HG03280 (cell line): ENCODE measurements around the gene KLF2.
A peak's percentile ranks its signal among the peaks of the same experiment; 100 is the strongest.
"Not testable (repeated sequence)": the region's sequence is repeated elsewhere in the genome, so short reads cannot be mapped to it uniquely, and the experiment has no call there.

Experiments used
- ATAC-seq: cut with Tn5 transposase; IDR thresholded peaks from one replicate; pipeline ENCODE4 v1.9.1; 2021; ENCODE audit warnings: mild to moderate bottlenecking, moderate library complexity; ENCODE audit not compliant: unreplicated experiment

Gene KLF2

GRCh38 chr19:16336571-16336970 lies 11.9 kb downstream of the KLF2 start:
- no peak for ATAC-seq

GRCh38 chr19:16337809-16338469 lies 13.3 kb downstream of the KLF2 start:
- ATAC-seq = no peak

GRCh38 chr19:16338470-16339360 lies 14.1 kb downstream of the KLF2 start:
- ATAC-seq = no peak

GRCh38 chr19:16339361-16339725 lies 14.7 kb downstream of the KLF2 start:
- no peak for ATAC-seq

GRCh38 chr19:16340092-16340491 lies 15.5 kb downstream of the KLF2 start:
- no peak for ATAC-seq

- ATAC-seq = no peak
Measured at GRCh38 chr19:16340654-16341053, 16.0 kb downstream of the KLF2 start.

GRCh38 chr19:16342002-16342715 lies 17.5 kb downstream of the KLF2 start:
- ATAC-seq = peak; percentile 49

GRCh38 chr19:16343156-16343555 lies 18.5 kb downstream of the KLF2 start:
- no peak for ATAC-seq

GRCh38 chr19:16345457-16345856 lies 20.8 kb downstream of the KLF2 start:
- no peak for ATAC-seq

GRCh38 chr19:16347099-16347498 lies 22.5 kb downstream of the KLF2 start:
- not testable (repeated sequence) for ATAC-seq

- no peak for ATAC-seq
Measured at GRCh38 chr19:16347706-16348105, 23.1 kb downstream of the KLF2 start.

- no peak for ATAC-seq
Measured at GRCh38 chr19:16349551-16350152, 25.0 kb downstream of the KLF2 start.

GRCh38 chr19:16351133-16351809 lies 26.6 kb downstream of the KLF2 start:
- ATAC-seq = no peak

- ATAC-seq = no peak
Measured at GRCh38 chr19:16355293-16356043, 30.8 kb downstream of the KLF2 start.

- no peak for ATAC-seq
Measured at GRCh38 chr19:16358456-16358855, 33.8 kb downstream of the KLF2 start.

GRCh38 chr19:16359074-16359473 lies 34.4 kb downstream of the KLF2 start:
- no peak for ATAC-seq

GRCh38 chr19:16359964-16360363 lies 35.3 kb downstream of the KLF2 start:
- ATAC-seq = no peak

GRCh38 chr19:16360738-16361137 lies 36.1 kb downstream of the KLF2 start:
- ATAC-seq = no peak

GRCh38 chr19:16361254-16361653 lies 36.6 kb downstream of the KLF2 start:
- ATAC-seq = no peak

GRCh38 chr19:16361926-16362325 lies 37.3 kb downstream of the KLF2 start:
- ATAC-seq = no peak
